ENCODE data around the gene SVEP1. TPM values are rescaled to one million over a fixed set of nuclear protein-coding genes. Genes with fewer than 3 reads are reported as not detected.

SVEP1 gene
- total RNA-seq, 1 donor from 2014 or later: 0.35 TPM

DNA sequence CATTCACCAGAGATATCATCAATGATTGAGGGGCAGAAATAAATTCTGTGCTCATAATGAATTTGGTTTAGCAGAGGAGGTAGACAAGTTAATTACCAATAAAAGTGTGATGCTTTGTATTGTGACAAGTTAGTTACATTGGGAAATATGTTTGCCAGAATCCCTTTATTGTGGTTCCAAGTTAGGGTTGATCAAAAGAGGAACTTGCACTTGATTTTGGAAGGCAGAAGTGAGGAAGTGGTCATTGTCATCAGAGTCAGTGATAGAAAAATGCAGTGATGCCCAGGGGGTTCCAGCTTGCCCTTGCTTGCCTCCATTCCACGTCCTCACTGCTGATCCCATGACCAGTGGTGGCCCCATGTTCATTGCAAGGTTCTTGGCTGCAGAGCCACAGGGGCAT lies 69.7 kb downstream of the SVEP1 start:
- TF ChIP-seq, protein P1, sequence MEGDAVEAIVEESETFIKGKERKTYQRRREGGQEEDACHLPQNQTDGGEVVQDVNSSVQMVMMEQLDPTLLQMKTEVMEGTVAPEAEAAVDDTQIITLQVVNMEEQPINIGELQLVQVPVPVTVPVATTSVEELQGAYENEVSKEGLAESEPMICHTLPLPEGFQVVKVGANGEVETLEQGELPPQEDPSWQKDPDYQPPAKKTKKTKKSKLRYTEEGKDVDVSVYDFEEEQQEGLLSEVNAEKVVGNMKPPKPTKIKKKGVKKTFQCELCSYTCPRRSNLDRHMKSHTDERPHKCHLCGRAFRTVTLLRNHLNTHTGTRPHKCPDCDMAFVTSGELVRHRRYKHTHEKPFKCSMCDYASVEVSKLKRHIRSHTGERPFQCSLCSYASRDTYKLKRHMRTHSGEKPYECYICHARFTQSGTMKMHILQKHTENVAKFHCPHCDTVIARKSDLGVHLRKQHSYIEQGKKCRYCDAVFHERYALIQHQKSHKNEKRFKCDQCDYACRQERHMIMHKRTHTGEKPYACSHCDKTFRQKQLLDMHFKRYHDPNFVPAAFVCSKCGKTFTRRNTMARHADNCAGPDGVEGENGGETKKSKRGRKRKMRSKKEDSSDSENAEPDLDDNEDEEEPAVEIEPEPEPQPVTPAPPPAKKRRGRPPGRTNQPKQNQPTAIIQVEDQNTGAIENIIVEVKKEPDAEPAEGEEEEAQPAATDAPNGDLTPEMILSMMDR (conservative IDR thresholded peaks at IDR 0.05; ENCODE audit: low read depth, low read length): no peak
- DNase-seq (ENCODE audit: low read depth): no peak

DNA sequence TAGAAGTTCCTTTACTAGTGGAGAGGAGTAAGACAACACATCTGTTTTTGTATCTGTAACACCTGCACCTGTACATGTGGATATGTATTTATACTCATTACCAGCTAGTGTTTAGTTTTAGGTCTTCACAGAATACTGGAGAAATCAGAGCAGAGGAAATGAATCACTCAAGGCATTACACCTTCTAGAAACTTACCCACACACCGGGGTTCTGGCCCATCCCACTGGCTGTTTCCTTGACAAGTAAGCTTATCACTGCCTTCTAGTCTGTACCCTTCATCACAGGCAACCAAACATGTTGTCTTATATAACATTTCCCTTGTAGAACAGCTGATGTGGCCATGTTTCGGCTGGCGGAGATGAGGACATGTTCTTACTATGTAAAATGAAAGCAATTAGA lies 76.7 kb downstream of the SVEP1 start:
- no peak overlapping the region for H3K4me3 ChIP-seq (ENCODE audit: low read depth, low read length)
- TF ChIP-seq, protein P1 (conservative IDR thresholded peaks at IDR 0.05; ENCODE audit: low read depth, low read length): no peak
- no peak for DNase-seq (ENCODE audit: low read depth)

More for the DNA sequence above, 69.7 kb downstream of the SVEP1 start:
- H3K4me3 ChIP-seq (ENCODE audit: low read depth, low read length): no peak overlapping the region

- no peak for DNase-seq (ENCODE audit: low read depth)
- H3K4me3 ChIP-seq (ENCODE audit: low read depth, low read length): no peak overlapping the region
- TF ChIP-seq, protein P1 (conservative IDR thresholded peaks at IDR 0.05; ENCODE audit: low read depth, low read length): no peak
Measured at GRCh38 chr9:110499608-110500007, 79.9 kb downstream of the SVEP1 start.

DNA sequence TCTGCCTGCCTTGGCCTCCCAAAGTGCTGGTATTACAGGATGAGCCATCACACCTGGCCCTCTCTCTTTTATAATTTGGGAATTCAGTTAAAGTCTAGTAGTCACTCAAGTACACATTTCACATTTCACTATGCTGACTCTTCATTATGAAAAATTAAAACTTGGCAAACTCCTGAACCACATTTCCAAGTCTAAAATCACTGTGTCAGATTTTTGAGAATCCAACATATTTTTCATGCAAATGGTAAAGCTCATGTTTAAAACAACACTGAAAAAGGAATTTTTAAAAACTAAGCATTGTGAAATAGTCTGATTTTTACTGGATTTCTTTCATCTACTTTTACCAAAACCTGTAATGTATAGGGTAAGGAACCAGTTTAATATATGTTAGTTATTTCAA lies 92.3 kb downstream of the SVEP1 start:
- TF ChIP-seq, protein P1 (conservative IDR thresholded peaks at IDR 0.05; ENCODE audit: low read depth, low read length): no peak
- H3K4me3 ChIP-seq (ENCODE audit: low read depth, low read length): no peak overlapping the region
- DNase-seq (ENCODE audit: low read depth): no peak

DNA sequence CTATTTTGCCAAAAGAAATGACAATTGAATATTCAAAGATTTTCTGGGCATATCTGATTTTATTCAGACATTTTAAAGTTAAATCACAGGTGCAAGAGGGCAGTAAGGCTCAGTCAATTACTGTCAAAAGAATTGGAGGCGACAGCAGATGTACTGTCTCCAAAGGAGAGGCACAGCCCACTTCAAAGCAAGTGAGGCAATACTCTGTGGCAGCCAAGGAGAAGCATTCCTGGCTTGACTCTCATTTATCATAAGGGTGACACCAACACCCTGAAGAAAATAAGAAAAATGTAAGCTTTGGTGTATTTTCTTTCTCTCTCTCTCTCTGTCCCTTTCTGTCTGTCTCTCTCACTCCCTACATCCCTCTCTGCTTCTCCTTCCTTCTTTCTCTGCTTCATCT lies 93.3 kb downstream of the SVEP1 start:
- H3K4me3 ChIP-seq (ENCODE audit: low read depth, low read length): no peak overlapping the region
- TF ChIP-seq, protein P1 (conservative IDR thresholded peaks at IDR 0.05; ENCODE audit: low read depth, low read length): no peak
- DNase-seq (ENCODE audit: low read depth): no peak

DNA sequence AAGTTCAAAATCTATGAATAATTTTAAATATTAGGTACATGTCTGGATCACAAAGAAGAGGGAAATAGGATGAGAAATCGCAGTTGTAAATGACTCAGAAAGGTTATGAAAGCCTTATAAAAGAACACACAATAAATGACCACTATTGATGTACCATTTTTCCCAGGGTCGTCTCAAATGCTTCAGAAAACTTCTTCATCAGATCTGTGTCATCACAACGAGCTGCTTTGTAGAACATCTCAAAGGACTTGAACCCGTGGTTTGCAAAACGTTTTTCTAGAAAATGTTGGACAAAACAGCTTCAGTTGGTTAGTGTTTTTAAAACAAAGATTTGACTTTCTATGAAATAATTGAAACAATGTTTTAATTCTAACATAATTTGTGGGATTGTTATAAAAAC lies 100.1 kb downstream of the SVEP1 start:
- DNase-seq (ENCODE audit: low read depth): no peak
- TF ChIP-seq, protein P1 (conservative IDR thresholded peaks at IDR 0.05; ENCODE audit: low read depth, low read length): no peak
- H3K4me3 ChIP-seq (ENCODE audit: low read depth, low read length): no peak overlapping the region

DNA sequence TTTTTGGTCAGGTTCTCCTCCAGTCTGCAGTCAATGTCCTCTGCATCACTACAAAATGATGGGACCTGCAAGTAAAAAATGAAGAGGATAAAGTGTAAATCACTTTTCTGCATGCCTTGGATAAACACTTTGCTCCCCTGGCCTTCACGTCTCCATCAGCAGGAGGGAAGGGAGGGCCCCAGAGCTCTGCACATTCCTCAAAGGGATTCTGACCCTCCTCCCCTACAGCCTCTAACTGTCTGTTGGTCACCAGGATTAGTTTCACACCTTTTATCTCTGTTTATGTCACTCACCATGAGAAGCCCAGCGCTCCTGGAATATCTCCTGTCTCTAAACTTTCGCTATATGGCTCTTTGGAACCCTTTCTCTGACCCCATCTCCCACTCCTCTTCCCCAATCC lies 103.3 kb downstream of the SVEP1 start:
- TF ChIP-seq, protein P1 (conservative IDR thresholded peaks at IDR 0.05; ENCODE audit: low read depth, low read length): no peak
- DNase-seq (ENCODE audit: low read depth): no peak
- no peak overlapping the region for H3K4me3 ChIP-seq (ENCODE audit: low read depth, low read length)

Data from epithelial cell of proximal tubule (primary cell).